GM12864 (cell line): ENCODE measurements around the gene MBP.
"Not testable (repeated sequence)": the region's sequence is repeated elsewhere in the genome, so short reads cannot be mapped to it uniquely, and the experiment has no call there.

Experiments used
- DNase-seq: peaks from one replicate; pipeline ENCODE4 v3.0.0-alpha.2; 2011; ENCODE audit warnings: low read depth
- H3K4me3 ChIP-seq: 2 replicates; pipeline ENCODE4 v1.5.1; 2011; ENCODE audit warnings: mild to moderate bottlenecking, low read depth, low read length, control low read depth
- CTCF ChIP-seq: IDR thresholded peaks from 2 replicates; pipeline ENCODE4 v1.5.1; 2011; ENCODE audit warnings: low read depth, mild to moderate bottlenecking, moderate library complexity, low read length, control low read depth, inconsistent platforms; ENCODE audit errors: missing control alignments

MBP gene

GRCh38 chr18:76948345-76948744 lies 184.2 kb downstream of the MBP start:
- TF ChIP-seq CTCF, result no peak
- H3K4me3 ChIP-seq, result no peak overlapping the region

GRCh38 chr18:76944346-76944745 lies 188.2 kb downstream of the MBP start:
- not testable (repeated sequence) for DNase-seq

More at GRCh38 chr18:76948345-76948744, 184.2 kb downstream of the MBP start:
- DNase-seq, result no peak

GRCh38 chr18:76943542-76944339 lies 188.8 kb downstream of the MBP start:
- DNase-seq, result no peak
- TF ChIP-seq CTCF, result no peak
- no peak overlapping the region for H3K4me3 ChIP-seq

More at GRCh38 chr18:76944346-76944745, 188.2 kb downstream of the MBP start:
- H3K4me3 ChIP-seq, result not testable (repeated sequence)

GRCh38 chr18:76941284-76941683 lies 191.3 kb downstream of the MBP start:
- no peak for DNase-seq
- TF ChIP-seq CTCF, result no peak
- no peak overlapping the region for H3K4me3 ChIP-seq

- TF ChIP-seq CTCF, result no peak
- H3K4me3 ChIP-seq, result no peak overlapping the region
- no peak for DNase-seq
These were observed 194.0 kb downstream of the MBP start for GRCh38 chr18:76938619-76939018.

GRCh38 chr18:76937597-76937996 lies 195.0 kb downstream of the MBP start:
- TF ChIP-seq CTCF, result no peak
- no peak overlapping the region for H3K4me3 ChIP-seq
- no peak for DNase-seq

GRCh38 chr18:76936877-76937276 lies 195.7 kb downstream of the MBP start:
- TF ChIP-seq CTCF, result no peak
- H3K4me3 ChIP-seq, result no peak overlapping the region
- no peak for DNase-seq
